Prostate gland (tissue), 2 donors: ENCODE measurements around the gene APBA1.

Source experiments
- CTCF ChIP-seq, 4 experiments: fragments of 200-600 bp in 2 of 4; fragments of 450-650 bp in 2 of 4; sonication (generic) in 2 of 4; IDR thresholded peaks; 1 replicate in 3 of 4; 2 replicates in 1 of 4; pipeline ENCODE4 v1.5.1; 2016 to 2019; ENCODE audit warnings: antibody characterized with exemption in 4 of 4, mild to moderate bottlenecking in 2 of 4, moderate library complexity in 2 of 4
- POLR2A ChIP-seq: fragments of 450-650 bp; IDR thresholded peaks from one replicate; pipeline ENCODE4 v1.6.1; 2016; ENCODE audit warnings: antibody characterized with exemption, mild to moderate bottlenecking
- POLR2AphosphoS5 ChIP-seq: sonication (generic); formaldehyde crosslinking; IDR thresholded peaks from one replicate; pipeline ENCODE4 v1.6.1; 2017; ENCODE audit warnings: antibody characterized with exemption

GRCh38 chr9:69673311-69673640 is 1.1 kb upstream of the APBA1 start:
- TF ChIP-seq CTCF (IDR thresholded peaks at IDR 0.05) (no peak), POLR2A (no peak), POLR2AphosphoS5 (no peak)
